NCI-H146 (cell line): ENCODE measurements around the gene ABR.

Experiments
- DNase-seq: peaks from one replicate; lab custom pipeline; 2025; lab: John Stamatoyannopoulos, UW

Gene ABR

GRCh38 chr17:958712-959451 is 220.9 kb downstream of the ABR start:
- DNase-seq = no peak

DNA sequence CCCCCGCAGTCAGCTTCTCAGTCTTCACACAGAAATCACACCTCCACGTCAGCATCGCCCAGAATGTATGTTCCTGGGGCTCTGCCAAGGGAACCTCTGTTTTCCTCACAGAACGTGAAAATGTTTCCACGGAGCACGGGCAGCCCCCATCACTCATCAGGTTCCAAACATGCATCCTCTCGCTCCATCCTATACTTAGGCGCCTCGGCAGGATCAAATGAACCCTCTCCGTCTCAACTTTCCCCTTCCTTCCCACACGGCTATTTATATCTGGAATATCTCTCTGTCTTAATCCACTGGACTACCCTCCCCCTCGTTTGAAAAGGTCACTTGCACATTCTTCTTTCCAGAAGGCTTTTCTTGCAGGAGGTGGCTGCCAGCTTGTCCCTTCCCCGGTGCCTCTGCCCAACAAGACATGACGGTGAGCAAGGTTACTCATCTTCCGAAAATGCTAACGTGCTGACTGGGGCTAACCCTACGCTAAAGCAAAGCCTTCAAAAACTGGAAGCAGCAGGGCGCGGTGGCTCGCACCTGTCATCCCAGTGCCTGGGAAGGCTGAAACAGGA is 221.8 kb downstream of the ABR start:
- DNase-seq = no peak

DNA sequence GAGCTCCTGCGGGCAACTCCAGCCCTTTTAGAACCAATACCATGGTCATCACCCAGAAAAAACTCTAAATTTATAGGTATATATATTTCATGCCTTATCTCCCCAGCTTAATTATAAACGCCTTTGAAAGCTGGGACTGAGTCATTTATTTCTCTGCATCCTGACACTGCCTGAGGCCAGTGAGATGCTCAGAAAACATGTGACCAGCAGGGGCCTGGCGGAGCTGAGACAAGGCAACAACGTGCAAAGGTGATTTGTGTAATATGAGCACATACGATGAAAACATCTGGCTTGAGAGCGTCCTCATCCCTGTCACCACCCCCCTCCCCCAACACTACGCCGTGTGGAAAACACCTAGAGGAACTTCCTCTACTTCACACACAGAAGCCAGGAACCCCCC is 222.9 kb downstream of the ABR start:
- peak; percentile 42 for DNase-seq

DNA sequence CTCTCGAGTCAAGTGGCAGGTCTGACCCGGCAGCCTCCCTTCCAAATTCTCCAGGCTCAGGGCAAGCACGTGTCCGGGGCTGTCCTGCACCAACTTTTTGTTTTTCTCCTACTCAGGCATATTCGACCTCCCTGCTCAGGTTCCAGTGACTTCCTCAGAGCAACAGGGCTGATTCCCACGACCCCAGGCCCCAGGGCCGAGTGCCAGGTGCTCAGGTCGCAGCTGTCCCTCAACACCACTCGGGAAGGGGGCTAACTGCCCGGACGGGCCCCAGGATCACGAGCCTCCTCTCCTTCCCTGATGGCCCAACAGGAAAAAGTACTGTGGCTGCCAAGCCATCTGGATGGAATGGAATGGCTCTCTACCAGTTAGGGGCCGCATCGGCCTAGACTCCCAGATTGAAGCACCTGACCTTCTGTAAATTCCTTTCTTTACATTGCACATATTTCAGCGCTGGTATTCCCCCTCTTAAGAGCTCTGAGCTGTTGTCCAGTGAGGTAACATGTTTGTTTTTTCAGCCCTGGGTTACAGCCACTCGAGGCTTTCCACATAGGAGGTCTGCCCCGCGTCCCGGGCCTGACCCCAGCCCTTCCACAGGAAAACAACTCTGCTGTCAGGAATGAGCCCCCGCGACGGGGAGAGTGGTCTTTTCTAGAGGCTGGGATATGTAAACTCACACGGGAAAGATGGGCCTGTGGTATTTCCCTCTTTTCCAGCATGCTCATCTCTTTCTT is 225.2 kb downstream of the ABR start:
- DNase-seq = no peak

GRCh38 chr17:953767-954166 is 226.0 kb downstream of the ABR start:
- DNase-seq = no peak
